ENCODE results near the gene B4GALNT3. TPM values are rescaled to one million over a fixed set of nuclear protein-coding genes. Genes with fewer than 3 reads are reported as not detected.

B4GALNT3 gene
- total and polyA plus RNA-seq, 2 experiments from 2014 or later = 2.8 to 15.8 TPM

- Histone ChIP-seq H3K9me2 (ENCODE audit: insufficient read depth) (no peaks in the 10 kb centered on the region), H3K79me2 (replicated peaks; ENCODE audit: insufficient read depth) (no peaks in the 10 kb centered on the region), H3K4me1 (ENCODE audit: insufficient read depth) (peaks cover 27% of the 10 kb centered on the region), H3K36me3 (ENCODE audit: insufficient read depth) (no peaks in the 10 kb centered on the region), H3K4me3 (no peak overlapping the region), H2AFZ (no peak overlapping the region), H3F3A (replicated peaks; ENCODE audit: low read depth) (no peaks in the 10 kb centered on the region; the same call in 1 of the 2 replicates), H3K27ac (ENCODE audit: low read depth) (no peak overlapping the region), H4K20me1 (replicated peaks; ENCODE audit: insufficient read depth) (no peaks in the 10 kb centered on the region; the same call in 1 of the 2 replicates), H3K4me2 (no peak overlapping the region), H3K27me3 (ENCODE audit: insufficient read depth) (no peaks in the 10 kb centered on the region)
- ATAC-seq (no peak), DNase-seq (ENCODE audit: low spot score) (no peak)
- TF ChIP-seq CREB1 (CRISPR knock-in tag; IDR thresholded peaks at IDR 0.05; ENCODE audit: low read depth) = no peak
- TF ChIP-seq, protein P1, sequence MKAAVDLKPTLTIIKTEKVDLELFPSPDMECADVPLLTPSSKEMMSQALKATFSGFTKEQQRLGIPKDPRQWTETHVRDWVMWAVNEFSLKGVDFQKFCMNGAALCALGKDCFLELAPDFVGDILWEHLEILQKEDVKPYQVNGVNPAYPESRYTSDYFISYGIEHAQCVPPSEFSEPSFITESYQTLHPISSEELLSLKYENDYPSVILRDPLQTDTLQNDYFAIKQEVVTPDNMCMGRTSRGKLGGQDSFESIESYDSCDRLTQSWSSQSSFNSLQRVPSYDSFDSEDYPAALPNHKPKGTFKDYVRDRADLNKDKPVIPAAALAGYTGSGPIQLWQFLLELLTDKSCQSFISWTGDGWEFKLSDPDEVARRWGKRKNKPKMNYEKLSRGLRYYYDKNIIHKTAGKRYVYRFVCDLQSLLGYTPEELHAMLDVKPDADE (IDR thresholded peaks at IDR 0.05) = no peak
- no peak for TF ChIP-seq POLR2AphosphoS5 (IDR thresholded peaks at IDR 0.05; ENCODE audit: low read depth)
- no peak for TF ChIP-seq ZNF114 (CRISPR knock-in tag; IDR thresholded peaks at IDR 0.05)
- TF ChIP-seq NANOG (IDR thresholded peaks at IDR 0.05; ENCODE audit: borderline replicate concordance) = no peak
- TF ChIP-seq, protein P2, sequence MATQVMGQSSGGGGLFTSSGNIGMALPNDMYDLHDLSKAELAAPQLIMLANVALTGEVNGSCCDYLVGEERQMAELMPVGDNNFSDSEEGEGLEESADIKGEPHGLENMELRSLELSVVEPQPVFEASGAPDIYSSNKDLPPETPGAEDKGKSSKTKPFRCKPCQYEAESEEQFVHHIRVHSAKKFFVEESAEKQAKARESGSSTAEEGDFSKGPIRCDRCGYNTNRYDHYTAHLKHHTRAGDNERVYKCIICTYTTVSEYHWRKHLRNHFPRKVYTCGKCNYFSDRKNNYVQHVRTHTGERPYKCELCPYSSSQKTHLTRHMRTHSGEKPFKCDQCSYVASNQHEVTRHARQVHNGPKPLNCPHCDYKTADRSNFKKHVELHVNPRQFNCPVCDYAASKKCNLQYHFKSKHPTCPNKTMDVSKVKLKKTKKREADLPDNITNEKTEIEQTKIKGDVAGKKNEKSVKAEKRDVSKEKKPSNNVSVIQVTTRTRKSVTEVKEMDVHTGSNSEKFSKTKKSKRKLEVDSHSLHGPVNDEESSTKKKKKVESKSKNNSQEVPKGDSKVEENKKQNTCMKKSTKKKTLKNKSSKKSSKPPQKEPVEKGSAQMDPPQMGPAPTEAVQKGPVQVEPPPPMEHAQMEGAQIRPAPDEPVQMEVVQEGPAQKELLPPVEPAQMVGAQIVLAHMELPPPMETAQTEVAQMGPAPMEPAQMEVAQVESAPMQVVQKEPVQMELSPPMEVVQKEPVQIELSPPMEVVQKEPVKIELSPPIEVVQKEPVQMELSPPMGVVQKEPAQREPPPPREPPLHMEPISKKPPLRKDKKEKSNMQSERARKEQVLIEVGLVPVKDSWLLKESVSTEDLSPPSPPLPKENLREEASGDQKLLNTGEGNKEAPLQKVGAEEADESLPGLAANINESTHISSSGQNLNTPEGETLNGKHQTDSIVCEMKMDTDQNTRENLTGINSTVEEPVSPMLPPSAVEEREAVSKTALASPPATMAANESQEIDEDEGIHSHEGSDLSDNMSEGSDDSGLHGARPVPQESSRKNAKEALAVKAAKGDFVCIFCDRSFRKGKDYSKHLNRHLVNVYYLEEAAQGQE (IDR thresholded peaks at IDR 0.05; ENCODE audit: unreplicated experiment) = no peak
- TF ChIP-seq EZH2phosphoT487 (IDR thresholded peaks at IDR 0.05; ENCODE audit: unreplicated experiment) = no peak
- no peak for TF ChIP-seq CTCF (conservative IDR thresholded peaks at IDR 0.05; ENCODE audit: low read depth in 2 of 2)
- no peak for TF ChIP-seq ZNF331 (CRISPR knock-in tag; IDR thresholded peaks at IDR 0.05; ENCODE audit: low read depth)
- no peak for TF ChIP-seq STAT1 (IDR thresholded peaks at IDR 0.05; ENCODE audit: unreplicated experiment)
- TF ChIP-seq EZH2 (IDR thresholded peaks at IDR 0.05; ENCODE audit: low read depth, unreplicated experiment) = no peak
- no peak for TF ChIP-seq JUNB (IDR thresholded peaks at IDR 0.05; ENCODE audit: unreplicated experiment)
- TF ChIP-seq, protein P3, sequence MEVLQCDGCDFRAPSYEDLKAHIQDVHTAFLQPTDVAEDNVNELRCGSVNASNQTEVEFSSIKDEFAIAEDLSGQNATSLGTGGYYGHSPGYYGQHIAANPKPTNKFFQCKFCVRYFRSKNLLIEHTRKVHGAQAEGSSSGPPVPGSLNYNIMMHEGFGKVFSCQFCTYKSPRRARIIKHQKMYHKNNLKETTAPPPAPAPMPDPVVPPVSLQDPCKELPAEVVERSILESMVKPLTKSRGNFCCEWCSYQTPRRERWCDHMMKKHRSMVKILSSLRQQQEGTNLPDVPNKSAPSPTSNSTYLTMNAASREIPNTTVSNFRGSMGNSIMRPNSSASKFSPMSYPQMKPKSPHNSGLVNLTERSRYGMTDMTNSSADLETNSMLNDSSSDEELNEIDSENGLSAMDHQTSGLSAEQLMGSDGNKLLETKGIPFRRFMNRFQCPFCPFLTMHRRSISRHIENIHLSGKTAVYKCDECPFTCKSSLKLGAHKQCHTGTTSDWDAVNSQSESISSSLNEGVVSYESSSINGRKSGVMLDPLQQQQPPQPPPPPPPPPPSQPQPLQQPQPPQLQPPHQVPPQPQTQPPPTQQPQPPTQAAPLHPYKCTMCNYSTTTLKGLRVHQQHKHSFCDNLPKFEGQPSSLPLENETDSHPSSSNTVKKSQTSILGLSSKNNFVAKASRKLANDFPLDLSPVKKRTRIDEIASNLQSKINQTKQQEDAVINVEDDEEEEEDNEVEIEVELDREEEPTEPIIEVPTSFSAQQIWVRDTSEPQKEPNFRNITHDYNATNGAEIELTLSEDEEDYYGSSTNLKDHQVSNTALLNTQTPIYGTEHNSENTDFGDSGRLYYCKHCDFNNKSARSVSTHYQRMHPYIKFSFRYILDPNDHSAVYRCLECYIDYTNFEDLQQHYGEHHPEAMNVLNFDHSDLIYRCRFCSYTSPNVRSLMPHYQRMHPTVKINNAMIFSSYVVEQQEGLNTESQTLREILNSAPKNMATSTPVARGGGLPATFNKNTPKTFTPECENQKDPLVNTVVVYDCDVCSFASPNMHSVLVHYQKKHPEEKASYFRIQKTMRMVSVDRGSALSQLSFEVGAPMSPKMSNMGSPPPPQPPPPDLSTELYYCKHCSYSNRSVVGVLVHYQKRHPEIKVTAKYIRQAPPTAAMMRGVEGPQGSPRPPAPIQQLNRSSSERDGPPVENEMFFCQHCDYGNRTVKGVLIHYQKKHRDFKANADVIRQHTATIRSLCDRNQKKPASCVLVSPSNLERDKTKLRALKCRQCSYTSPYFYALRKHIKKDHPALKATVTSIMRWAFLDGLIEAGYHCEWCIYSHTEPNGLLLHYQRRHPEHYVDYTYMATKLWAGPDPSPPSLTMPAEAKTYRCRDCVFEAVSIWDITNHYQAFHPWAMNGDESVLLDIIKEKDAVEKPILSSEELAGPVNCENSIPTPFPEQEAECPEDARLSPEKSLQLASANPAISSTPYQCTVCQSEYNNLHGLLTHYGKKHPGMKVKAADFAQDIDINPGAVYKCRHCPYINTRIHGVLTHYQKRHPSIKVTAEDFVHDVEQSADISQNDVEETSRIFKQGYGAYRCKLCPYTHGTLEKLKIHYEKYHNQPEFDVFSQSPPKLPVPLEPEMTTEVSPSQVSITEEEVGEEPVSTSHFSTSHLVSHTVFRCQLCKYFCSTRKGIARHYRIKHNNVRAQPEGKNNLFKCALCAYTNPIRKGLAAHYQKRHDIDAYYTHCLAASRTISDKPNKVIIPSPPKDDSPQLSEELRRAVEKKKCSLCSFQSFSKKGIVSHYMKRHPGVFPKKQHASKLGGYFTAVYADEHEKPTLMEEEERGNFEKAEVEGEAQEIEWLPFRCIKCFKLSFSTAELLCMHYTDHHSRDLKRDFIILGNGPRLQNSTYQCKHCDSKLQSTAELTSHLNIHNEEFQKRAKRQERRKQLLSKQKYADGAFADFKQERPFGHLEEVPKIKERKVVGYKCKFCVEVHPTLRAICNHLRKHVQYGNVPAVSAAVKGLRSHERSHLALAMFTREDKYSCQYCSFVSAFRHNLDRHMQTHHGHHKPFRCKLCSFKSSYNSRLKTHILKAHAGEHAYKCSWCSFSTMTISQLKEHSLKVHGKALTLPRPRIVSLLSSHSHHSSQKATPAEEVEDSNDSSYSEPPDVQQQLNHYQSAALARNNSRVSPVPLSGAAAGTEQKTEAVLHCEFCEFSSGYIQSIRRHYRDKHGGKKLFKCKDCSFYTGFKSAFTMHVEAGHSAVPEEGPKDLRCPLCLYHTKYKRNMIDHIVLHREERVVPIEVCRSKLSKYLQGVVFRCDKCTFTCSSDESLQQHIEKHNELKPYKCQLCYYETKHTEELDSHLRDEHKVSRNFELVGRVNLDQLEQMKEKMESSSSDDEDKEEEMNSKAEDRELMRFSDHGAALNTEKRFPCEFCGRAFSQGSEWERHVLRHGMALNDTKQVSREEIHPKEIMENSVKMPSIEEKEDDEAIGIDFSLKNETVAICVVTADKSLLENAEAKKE (CRISPR knock-in tag; IDR thresholded peaks at IDR 0.05) = no peak
- peaks cover 12% of the 10 kb centered on the region for H3K36me3 Mint-ChIP-seq (ENCODE audit: low read depth)
- H3K4me1 Mint-ChIP-seq = peaks cover 25% of the 10 kb centered on the region
- peaks cover 11% of the 10 kb centered on the region for H3K9me3 Mint-ChIP-seq
- no peak overlapping the region for H3K27ac Mint-ChIP-seq
- peaks cover 5% of the 10 kb centered on the region for H3K27me3 Mint-ChIP-seq (ENCODE audit: insufficient read depth, low read depth, poor library complexity)
- H3K4me3 Mint-ChIP-seq = no peak overlapping the region
Measured at GRCh38 chr12:512933-513332, 53.2 kb downstream of the B4GALNT3 start.
